ENCODE measurements around the gene LUM.

The LUM gene, protein sequence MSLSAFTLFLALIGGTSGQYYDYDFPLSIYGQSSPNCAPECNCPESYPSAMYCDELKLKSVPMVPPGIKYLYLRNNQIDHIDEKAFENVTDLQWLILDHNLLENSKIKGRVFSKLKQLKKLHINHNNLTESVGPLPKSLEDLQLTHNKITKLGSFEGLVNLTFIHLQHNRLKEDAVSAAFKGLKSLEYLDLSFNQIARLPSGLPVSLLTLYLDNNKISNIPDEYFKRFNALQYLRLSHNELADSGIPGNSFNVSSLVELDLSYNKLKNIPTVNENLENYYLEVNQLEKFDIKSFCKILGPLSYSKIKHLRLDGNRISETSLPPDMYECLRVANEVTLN

DNA sequence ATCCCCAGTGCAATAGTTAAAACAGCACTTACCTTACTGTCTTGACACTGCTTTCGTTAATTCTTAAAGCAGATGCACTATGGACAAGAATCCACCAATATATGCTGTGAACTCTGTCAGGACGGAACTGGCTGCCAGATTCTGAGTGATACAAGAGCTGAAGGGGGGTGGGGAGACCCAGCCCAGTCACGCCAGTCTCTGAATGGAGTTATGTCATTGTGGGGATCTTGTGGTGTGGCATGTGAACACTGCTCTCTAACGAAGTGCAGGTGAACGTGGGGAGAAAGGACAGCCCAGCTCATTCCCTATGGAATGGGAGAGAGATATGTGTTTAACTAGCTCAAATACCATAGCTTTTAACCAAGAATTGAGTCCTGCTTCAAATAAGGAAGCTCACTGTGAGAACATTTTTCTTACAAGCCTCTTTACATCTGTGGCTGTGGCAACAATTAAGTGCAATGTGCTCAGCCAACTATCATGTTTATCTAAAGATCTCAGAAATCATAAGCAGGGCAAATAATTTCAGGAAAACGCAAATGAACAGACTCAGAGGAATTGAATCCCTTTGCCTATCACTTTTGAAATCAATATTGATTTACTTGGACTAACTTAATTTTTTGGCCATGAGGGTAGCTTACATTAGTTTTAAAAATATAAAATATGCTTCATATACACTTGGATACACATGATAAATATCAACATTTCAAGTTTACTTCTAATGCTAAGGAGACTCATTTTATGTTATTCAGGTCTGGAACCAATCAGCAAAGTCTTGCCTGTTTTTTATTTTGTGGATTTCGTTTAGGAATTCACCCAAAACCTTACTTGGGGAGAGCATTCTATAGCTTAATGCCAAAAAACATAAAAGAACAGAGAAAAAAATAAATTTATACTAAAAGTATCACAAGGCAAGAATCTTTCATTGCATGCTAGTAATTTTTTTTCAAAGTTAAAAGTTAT lies at the start of gene LUM:
Gene LUM, minus strand, starts transcription at position 129 of the 960 bp plus-strand sequence. CDS start 2,515 bp downstream, outside the sequence.
- no peak for DNase-seq (ENCODE audit: low spot score)

DNA sequence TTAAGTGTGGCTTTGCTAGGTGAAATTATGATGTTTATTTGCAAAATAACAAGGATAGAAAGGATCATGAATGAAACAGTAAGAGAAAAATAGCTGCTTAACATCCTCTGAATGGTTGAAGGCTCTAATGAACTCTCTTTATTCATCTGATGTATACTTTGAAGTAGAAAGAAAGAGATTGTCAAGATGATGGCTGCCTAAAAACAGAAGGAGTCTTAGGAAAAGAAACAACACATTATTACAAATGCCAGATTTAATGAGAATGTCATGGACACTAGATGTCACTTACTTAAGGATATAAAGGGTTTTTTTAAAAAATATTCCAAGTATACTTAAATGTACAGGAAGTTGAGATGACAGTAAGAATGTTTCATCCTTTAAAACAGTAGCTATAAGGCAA lies 49.7 kb upstream of the LUM start:
- DNase-seq (ENCODE audit: low spot score): no peak

DNA sequence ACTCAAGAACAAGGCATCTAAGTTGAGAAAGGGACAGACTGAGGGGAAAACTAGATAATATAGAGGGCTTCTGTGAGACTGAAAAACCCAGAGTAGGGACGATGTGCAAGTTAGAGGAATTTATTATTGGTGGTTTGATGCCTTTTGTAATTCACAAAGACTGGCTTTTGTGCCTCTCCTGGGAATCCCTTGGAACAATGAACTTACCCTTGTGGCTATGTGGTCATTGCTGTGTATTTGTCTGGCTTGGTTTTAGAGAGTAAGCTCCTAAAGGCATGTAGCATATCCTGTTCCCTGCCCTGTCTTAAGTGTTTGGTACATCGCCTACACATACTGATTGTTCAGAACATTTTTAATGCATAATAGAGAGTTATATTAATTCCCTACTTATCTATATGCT lies 44.7 kb upstream of the LUM start:
- DNase-seq (ENCODE audit: low spot score): no peak

DNA sequence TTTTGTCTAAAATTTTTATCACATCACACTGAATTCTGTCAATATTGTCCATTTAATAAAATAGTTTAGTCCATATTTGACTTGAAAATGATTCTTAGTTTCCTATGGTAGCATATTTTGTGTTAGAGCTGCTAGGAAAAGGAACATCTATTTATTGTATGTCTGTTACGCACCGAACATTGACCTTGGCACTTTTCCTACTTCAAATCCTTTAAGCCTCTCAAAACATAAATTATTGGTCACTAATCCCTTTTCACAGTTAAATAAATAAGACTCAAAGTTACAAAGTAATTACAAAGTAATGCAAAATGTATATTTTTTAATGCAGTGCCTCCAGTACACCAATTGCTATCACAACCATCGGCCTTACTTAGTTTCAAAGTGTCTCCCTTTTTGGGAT lies 42.8 kb upstream of the LUM start:
- DNase-seq (ENCODE audit: low spot score): no peak

DNA sequence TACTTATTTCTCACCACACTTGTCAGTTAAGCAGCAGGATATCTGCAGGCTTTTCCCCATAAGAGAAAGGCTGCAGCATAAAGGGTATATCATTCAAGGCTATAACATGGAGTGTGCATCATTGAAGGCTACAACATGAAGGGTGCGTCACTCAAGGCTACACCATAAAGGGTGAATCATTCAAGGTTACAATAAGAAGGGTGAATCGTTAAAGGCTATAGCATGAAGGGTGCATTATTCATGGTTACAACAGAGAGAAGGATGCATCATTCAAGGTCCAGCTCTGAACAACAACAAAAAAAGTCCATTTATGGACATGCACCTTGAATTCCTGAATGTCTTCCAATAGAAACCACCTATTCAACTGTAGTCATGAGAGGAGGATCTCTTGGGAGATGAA lies 32.8 kb upstream of the LUM start:
- no peak for DNase-seq (ENCODE audit: low spot score)

DNA sequence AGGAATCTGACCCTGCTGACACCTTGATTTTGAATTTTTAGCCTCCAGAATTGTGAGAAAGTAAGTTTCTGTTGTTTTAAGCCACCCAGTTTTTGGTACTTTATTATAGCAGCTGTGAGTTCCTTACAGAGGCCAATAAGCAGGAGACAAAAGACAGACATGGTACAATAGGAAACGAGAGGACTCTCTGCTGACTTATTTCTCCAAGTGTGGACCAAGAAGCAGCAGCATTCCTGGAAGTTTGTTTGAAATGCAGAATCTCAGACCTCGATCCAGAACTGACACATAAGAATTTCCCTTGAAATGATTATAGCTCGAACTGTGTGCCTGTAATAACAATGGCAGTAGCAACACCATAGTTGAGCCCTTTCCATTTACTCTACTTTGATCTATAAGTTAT lies 31.9 kb upstream of the LUM start:
- no peak for DNase-seq (ENCODE audit: low spot score)

DNA sequence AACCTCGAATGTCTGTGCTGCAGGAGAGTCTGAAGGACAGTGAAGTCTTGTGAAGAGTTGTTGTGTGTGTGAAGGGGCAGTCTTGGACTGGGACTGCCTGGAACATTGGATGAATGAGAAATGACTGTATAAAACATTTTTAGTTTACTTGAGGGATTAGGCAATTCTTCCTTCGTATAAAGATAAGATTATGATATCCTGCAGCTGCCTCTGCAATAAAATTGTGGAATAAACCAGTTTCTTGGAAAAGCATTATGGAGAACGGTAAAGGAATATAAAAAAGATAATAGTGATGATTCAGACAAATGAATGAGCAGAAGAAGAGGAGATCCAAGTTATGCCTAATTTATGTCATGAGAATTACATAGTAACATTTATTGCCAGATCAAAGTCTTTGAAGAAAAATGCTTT lies 30.9 kb upstream of the LUM start:
- no peak for DNase-seq (ENCODE audit: low spot score)

DNA sequence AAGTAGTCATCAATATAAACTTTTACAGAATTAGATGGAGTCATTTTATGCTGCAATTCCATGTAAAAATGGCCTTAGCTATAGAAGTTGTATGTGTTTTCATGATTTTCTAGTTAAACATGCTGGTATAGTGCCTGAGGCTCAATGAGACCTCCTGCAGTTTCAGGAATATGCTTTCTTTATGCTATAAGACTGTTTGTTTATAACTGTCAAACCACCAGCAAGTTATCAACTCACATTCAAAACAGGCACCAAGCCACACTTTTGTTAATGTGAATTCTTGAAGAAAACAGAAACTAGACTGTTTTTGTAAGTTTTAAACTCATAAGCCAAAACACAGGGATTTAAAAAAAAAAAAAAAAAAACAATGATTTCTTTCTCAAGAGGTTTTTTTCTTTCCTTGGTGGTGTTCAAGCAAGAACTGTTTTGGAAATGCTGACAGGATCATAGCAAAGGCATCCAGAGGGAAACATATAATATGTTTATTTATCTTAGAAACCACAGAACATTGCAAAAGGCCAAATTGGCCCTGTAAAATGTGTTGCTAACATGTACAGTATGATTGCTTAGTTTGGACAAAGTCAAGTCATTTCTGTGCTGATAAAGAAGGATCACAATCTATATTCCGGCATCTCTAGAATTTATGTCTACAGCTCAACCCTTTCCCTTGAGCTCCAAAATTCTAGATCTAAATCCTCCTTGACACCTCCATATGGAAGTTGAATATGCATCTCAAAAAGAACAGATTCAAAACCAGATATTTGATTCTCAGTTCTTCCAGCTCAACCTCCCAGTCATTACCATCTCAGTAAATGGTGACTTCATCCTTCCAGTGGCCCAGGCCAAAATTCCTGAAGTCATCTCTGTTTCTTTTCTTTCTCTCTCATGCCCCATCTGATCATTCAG lies 29.0 kb upstream of the LUM start:
- DNase-seq (ENCODE audit: low spot score): no peak

DNA sequence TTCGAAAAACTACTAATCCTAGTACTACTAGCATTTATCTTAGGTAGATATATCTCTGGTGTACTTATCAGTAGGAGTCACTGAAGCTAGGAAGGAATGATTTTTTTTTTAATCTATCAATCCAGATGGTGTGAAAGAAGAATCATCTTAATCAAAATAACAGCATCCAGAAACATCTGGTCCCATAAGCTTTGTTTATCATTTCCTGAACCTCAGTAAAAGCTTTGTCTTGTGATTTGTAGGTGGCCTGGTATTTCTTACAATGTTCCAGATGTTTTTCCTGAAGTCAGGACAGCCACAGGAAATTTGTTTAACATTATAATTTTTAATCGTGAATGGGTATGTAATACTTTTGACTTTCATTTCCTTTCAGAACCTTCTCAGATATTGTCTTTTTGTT lies 28.0 kb upstream of the LUM start:
- DNase-seq (ENCODE audit: low spot score): no peak

DNA sequence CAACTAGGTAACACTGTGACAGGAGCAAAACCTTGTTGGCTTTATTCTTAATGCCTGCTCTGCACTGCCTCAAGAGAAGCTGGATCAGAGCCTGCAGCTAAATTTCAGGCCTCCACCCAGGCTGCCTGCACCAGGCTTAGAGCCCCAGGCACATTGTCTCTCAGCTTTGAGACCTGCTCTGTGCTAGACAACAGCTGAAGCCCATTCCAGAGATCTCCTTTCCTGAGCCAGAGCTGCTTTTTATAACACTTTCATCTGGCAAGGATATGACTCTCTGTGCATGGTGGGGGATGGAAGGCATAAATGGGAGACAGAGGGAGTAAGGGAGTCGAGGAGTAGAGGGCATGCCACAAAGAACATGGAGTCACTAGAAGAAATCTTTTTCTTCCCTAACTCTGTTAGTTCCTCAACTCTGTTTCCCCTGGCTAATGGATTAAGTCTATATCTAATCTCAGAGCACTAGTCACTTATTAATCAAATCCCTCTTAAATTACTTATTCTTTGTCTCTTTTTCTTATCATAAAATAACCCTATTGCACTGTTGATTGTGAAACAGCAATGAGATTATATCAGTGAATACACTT lies 27.1 kb upstream of the LUM start:
- DNase-seq (ENCODE audit: low spot score): no peak

DNA sequence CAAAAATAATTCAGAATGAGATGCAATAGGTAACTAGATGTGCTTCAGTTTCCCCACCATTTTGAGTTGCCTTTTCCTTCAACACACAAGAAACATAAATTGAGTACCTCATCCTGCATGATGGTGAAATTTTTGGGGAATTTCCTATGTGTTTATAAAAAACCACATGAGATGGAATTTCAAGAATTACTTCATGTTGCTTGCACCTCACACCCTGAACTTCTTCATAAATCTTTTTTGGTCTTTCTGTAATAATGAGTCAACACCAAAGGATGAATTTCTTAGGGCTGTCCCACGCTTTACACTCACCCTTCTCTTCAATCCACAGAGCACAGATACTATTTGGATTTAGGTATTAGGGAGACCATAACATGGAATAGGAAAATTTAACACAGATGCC lies 22.6 kb upstream of the LUM start:
- DNase-seq (ENCODE audit: low spot score): no peak

DNA sequence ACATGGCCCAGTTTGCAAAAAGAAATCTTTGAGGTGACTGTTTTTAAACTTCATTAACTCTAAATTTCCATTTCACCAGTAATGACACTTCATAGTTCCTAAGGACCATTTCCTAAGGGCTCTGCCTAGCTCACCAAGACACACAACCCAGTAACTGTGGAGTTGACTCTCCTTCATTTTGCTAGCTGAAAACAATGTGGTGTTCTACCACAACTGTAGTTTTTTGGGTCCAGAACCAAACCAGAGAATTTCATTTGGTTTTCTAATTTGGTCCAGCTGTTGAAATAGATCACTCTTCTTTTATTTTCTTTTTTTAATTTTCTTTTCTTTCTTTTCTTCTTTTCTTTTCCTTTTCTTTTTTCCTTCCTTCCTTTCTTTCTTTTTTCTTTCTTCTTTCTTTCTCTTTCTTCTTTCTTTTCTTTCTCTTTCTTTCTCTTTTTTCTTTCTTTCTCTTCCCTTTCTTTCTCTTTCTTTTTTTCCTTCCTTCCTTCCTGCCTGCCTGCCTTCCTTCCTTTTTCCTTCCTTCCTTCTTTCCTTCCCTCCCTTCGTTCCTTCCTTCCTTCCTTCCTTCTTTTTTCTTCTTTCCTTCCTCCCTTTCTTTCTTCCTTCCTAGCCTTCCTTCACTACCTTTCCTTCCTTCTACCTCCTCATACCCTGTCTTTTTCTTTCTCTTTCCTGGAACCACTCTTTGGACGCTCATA lies 18.5 kb upstream of the LUM start:
- no peak for DNase-seq (ENCODE audit: low spot score)

DNA sequence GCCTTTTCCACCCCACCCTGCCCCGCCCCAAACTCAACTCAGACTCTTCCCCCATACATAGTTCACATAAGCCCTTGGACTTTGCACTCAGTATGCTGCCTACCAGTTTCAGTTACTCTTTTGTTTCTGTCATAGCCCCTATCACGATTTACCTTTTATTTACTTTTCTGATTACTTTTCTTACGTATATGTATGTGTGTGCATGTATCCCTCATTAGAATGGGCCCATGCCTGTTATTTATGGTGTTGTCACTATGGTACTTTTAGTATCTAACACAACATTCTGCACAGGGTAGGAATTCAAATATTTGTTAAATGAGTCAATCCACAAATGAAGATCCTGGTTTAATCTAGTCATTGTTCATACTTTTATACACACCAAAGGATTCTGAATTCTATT lies 16.5 kb upstream of the LUM start:
- DNase-seq (ENCODE audit: low spot score): no peak

DNA sequence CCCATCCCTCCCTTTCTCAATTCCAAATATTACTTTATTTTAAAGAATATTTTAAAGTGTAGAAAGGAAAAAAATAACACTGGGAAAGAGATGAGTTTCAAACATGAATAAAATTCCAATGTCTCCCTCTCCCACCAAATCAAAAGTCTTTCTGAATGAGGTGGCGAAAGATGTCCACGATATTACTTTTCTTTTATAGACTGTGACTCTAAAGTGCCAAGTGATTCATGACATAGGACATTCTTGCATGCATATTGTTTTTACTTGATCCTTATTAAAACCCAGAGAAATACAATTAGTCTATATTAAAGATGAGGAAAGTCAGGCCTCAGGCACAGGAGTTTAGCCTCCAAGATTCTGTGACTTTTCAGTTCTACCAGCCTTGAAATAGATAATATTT lies 16.0 kb upstream of the LUM start:
- no peak for DNase-seq (ENCODE audit: low spot score)

DNA sequence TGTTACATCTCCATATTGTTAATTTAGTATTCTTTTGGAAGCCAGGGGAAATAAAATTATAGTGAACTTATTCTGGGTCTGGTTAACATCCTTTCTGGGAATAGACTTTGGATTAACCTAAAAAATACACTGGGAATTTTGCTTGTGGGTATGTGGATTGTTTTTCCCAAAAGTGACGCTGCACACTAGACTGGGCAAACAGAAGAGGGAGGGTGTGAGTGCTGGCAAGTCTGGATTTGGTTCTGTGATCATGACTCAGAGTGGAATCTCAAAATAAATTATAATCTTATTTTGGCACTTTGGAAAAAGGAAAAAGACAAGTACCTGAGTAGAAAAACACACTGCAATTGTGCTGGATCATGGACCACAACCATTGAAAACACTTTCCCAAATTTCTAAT lies 15.2 kb upstream of the LUM start:
- no peak for DNase-seq (ENCODE audit: low spot score)

DNA sequence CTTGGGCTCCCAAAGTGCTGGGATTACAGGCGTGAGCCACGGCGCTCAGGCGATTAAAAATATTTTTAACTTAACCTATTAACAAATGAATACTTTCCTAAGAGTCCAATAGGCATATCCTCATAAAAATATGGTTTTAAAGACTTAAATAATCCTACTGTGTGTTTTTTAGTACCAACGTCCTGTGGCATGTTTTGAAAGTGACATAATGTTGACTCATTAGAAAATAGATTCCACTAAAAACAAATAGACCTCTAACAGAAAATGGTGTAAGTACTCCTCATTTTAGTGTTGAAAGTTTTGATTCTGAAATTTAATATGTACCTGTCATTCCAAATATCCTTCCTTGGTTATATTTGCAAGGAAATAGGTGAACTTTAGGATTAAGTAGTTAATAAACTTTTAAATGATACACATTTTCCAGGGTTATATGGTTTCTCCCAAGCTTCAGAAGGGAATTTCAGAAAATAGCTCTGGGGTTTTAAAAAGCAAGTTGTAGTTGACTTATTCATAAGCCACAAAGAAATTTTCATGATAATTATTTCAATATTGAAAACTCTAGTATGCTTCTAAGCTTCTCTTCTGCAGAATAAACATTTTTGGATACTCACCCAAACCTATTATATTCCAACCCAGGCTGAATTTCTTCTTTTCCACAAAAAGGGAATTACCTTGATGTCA lies 12.1 kb upstream of the LUM start:
- DNase-seq (ENCODE audit: low spot score): no peak

DNA sequence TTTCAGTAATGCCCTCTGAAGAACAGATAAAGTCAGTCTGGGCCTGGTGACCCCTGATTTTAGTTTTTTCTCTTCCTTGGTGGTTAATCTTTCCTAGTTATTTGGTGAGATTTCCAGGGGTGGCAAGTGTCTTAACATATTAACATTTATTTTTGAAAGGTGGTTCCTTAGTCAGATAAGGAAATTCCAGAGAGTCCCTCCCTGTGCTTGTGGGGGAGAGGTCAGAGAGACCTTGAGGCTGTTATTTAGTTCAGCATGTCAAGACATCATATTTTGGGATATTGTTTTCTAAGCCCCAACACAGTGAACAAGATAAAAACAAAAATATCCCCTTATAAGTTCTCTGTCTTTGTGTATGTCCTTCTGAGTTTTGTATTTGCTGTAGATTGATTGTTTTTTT lies 9.5 kb upstream of the LUM start:
- no peak for DNase-seq (ENCODE audit: low spot score)

DNA sequence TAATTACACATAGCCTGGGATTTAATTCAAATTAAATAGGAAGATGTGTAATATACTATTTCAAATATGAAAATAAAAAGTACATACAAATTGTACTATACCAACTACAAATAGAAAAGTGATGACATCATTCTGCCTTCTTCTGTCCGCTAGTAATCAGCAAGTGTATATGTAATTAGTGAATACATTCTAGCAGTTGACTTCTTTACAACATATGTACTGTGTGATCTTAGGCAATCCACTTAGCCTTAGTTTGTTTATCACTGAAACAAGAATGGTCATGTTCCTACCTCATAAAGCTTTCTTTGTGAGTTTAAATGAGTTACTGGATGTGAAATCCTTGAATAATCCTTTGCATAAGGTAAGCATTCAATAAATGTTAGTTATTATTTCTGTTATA lies 7.8 kb upstream of the LUM start:
- DNase-seq (ENCODE audit: low spot score): no peak

DNA sequence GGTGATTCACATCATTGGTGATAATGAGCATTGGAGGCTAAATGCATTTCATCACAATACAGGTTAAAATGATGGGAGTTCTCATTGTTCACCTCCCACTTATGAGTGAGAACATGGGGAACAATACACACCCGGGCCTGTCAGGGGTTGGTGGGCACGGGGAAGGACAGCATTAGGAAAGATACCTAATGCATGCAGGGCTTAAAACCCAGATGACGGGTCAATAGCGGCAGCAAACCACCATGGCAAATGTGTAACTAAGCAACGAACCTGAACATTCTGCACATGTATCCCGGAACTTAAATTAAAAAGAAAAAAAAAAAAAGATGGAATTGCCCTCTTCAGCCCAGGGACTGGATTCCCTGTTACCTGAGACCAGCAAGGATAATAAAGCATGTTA lies 2.3 kb upstream of the LUM start:
- no peak for DNase-seq (ENCODE audit: low spot score)

DNA sequence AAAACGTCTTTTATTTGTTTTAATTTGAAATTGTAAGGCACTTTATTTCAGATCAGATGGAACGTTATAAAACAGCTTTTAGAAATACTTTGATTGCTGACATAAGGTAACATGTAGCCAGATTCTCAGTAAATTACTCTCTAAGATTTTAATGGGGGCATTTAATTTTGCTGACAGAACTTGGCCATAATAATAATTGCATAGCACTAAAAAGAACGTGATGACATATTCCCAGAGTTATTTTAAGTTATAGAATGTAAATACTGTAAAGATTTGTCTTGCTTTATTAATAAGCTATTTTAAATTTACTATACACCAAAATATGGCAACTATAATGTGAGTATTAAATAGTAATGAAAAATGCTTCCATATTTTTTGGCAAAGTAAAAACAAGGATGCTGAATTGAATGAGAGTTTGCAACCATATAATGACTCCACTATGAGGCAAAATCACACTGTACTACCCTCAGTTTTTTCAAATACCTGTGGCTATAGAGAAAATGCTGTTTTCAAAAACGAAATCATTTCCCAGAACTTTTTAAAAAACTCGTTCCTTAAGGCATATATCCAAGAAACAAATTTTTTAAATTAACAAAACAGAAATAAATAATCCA lies 876 bp downstream of the LUM start:
- no peak for DNase-seq (ENCODE audit: low spot score)

Data from cerebellar cortex (tissue), 1 donor.